HepG2 (cell line): ENCODE measurements around the gene QKI. TPM values are rescaled to one million over a fixed set of nuclear protein-coding genes. Genes with fewer than 3 reads are reported as not detected.

Source experiments
- ATAC-seq: fragments of 200-7000 bp; cut with Tn5 transposase; 3 replicates; pipeline ENCODE4 v1.9.1; 2020; ENCODE audit warnings: mild to moderate bottlenecking, moderate library complexity
- BruUV-seq: library from RNA; stranded (reverse); fragments of 400-500 nt; replicated peaks from 2 replicates; lab custom pipeline; 2021; lab: Mats Ljungman, UMichigan
- CTCF ChIA-PET: fragments of 300-600 bp; formaldehyde crosslinking; extraction: SDS; loops from one replicate; lab custom pipeline; 2021; ENCODE audit warnings: low total read pairs, inconsistent platforms, low intra/inter-chr PET ratio; lab: Yijun Ruan, JAX
- POLR2A ChIA-PET: fragments of 350-600 bp; sonication (Branson Sonifier 250); formaldehyde crosslinking; loops from one replicate; lab custom pipeline; 2020; ENCODE audit warnings: antibody characterized with exemption, inconsistent platforms; lab: Yijun Ruan, JAX
- DNase-seq: peaks from one replicate; pipeline ENCODE4 v3.0.0-alpha.2; 2015; ENCODE audit warnings: low spot score
- FAIRE-seq: peaks from 3 replicates; lab custom pipeline; 2011; peaks lifted over from hg19 to GRCh38; lab: Jason Lieb, UNC
- H2AFZ ChIP-seq: one replicate; pipeline ENCODE4 v1.6.1; 2011; ENCODE audit warnings: low read length, inconsistent platforms
- H3K27ac ChIP-seq: fragments of 300-600 bp; 3 replicates; pipeline ENCODE4 v1.8.0; 2011; ENCODE audit warnings: mixed run types, mild to moderate bottlenecking, mixed read lengths, low read length, inconsistent platforms; ENCODE audit not compliant: insufficient read depth; ENCODE audit errors: extremely low read length
- H3K27me3 ChIP-seq, 2 experiments: fragments of 200-600 bp in 1 of 2; 2 replicates in 1 of 2; 3 replicates in 1 of 2; pipeline versions ENCODE4 v1.6.0 to v1.8.0; 2011; ENCODE audit warnings: low read length in 2 of 2, mild to moderate bottlenecking in 2 of 2, moderate library complexity in 2 of 2, inconsistent platforms in 1 of 2; ENCODE audit not compliant: insufficient read depth in 2 of 2, control insufficient read depth in 1 of 2
- H3K36me3 ChIP-seq, 2 experiments: fragments of 200-600 bp in 1 of 2; replicated peaks in 1 of 2; 2 replicates in 1 of 2; 3 replicates in 1 of 2; pipeline versions ENCODE4 v1.5.1 to v1.8.0; 2011; ENCODE audit warnings: low read length in 2 of 2, inconsistent platforms in 1 of 2; ENCODE audit not compliant: insufficient read depth in 2 of 2, control insufficient read depth in 1 of 2
- H3K4me1 ChIP-seq: 2 replicates; pipeline ENCODE4 v1.5.1; 2012; ENCODE audit warnings: low read length, inconsistent platforms; ENCODE audit not compliant: insufficient read depth
- H3K4me2 ChIP-seq: 2 replicates; pipeline ENCODE4 v1.6.0; 2011; ENCODE audit warnings: low read depth, low read length, inconsistent platforms
- H3K4me3 ChIP-seq, 3 experiments: fragments of 200-600 bp in 1 of 3; sonication (generic), shearing (Covaris generic) in 1 of 3; replicated peaks in 1 of 3; 2 replicates each; pipeline ENCODE4 v1.5.1; 2011 to 2016; ENCODE audit warnings: low read length in 3 of 3, inconsistent platforms in 2 of 3, low read depth in 2 of 3, mild to moderate bottlenecking in 2 of 3, control low read depth in 1 of 3, mixed read lengths in 1 of 3; ENCODE audit not compliant: insufficient read depth in 1 of 3
- H3K79me2 ChIP-seq: one replicate; pipeline ENCODE4 v1.6.1; 2011; ENCODE audit warnings: low read length, inconsistent platforms; ENCODE audit not compliant: insufficient read depth
- H3K9ac ChIP-seq: 2 replicates; pipeline ENCODE4 v1.6.0; 2011; ENCODE audit warnings: mild to moderate bottlenecking, low read depth, low read length, inconsistent platforms; ENCODE audit not compliant: insufficient read depth
- H3K9me3 ChIP-seq: 2 replicates; pipeline ENCODE4 v1.5.1; 2012; ENCODE audit warnings: mild to moderate bottlenecking, low read length
- H4K20me1 ChIP-seq: 2 replicates; pipeline ENCODE4 v1.6.0; 2011; ENCODE audit warnings: inconsistent platforms, mild to moderate bottlenecking, low read length, moderate library complexity; ENCODE audit not compliant: insufficient read depth
- AFF4 ChIP-seq: sonication (generic); formaldehyde crosslinking; IDR thresholded peaks from 2 replicates; pipeline ENCODE4 v1.4.0; 2020; ENCODE audit warnings: missing genetic modification reagents
- BCL3 ChIP-seq: sonication (generic); formaldehyde crosslinking; IDR thresholded peaks from 2 replicates; pipeline ENCODE4 v1.5.1; 2020; ENCODE audit warnings: mild to moderate bottlenecking, missing genetic modification reagents, moderate library complexity
- CCDC6 ChIP-seq: sonication (generic); formaldehyde crosslinking; IDR thresholded peaks from 2 replicates; pipeline ENCODE4 v1.8.1; 2022; ENCODE audit warnings: mild to moderate bottlenecking, missing genetic modification reagents, moderate library complexity
- CENPX ChIP-seq: sonication (generic); formaldehyde crosslinking; IDR thresholded peaks from 2 replicates; pipeline ENCODE4 v1.9.0; 2021; ENCODE audit warnings: mild to moderate bottlenecking, missing genetic modification reagents, moderate library complexity
- MBD4 ChIP-seq: IDR thresholded peaks from 2 replicates; pipeline ENCODE4 v1.6.1; 2012; ENCODE audit warnings: low read length, inconsistent platforms, borderline replicate concordance
- MEIS2 ChIP-seq: sonication (generic); formaldehyde crosslinking; IDR thresholded peaks from 2 replicates; pipeline ENCODE4 v1.9.0; 2021; ENCODE audit warnings: mild to moderate bottlenecking, missing genetic modification reagents
- PTBP1 ChIP-seq: fragments of 200-400 bp; formaldehyde crosslinking; IDR thresholded peaks from 2 replicates; pipeline ENCODE4 v1.6.1; 2018; ENCODE audit warnings: low read length, low read depth; ENCODE audit not compliant: poor library complexity, severe bottlenecking
- RELA ChIP-seq: sonication (generic); formaldehyde crosslinking; IDR thresholded peaks from 2 replicates; pipeline ENCODE4 v1.4.0; 2020; ENCODE audit warnings: missing genetic modification reagents
- ZNF10 ChIP-seq: sonication (generic); formaldehyde crosslinking; IDR thresholded peaks from 2 replicates; pipeline ENCODE4 v1.4.0; 2020; ENCODE audit warnings: mild to moderate bottlenecking, low read depth, missing genetic modification reagents, borderline replicate concordance
- WGBS: methylation state at CpG from one replicate; pipeline ENCODE4 v1.1.6; 2017; ENCODE audit warnings: low lambda C conversion rate; 5-methylcytosine and 5-hydroxymethylcytosine counted together
- in situ Hi-C: cut with HindIII; loops from 2 replicates; pipeline ENCODE4 v1.10.0; 2017; ENCODE audit warnings: low pct_unique_long_range_greater_than_20kb; ENCODE audit not compliant: extremely low pct_ligation_motif_present
- intact Hi-C: fragments of 100-400 bp; cut with micrococcal nuclease; formaldehyde crosslinking; loops from one replicate; pipeline ENCODE4 v1.10.0; 2022; ENCODE audit not compliant: unreplicated experiment
- polyA plus RNA-seq, 8 experiments: library from polyadenylated mRNA; depleted of rRNA in 3 of 8; stranded (reverse) in 7 of 8; unstranded in 1 of 8; fragments of >200 nt; fragmentation: Illumina TruSeq in 4 of 8; extraction: Trizol in 4 of 8; gene quantifications; 2 replicates each; pipeline versions ENCODE4 v1.2.1 to v1.2.3, GENCODE V29; 2011 to 2016; ENCODE audit warnings: low read depth in 4 of 8, missing spikeins in 1 of 8, mixed read lengths in 1 of 8; ENCODE audit not compliant: insufficient read depth in 1 of 8
- total RNA-seq, 5 experiments: library from RNA; depleted of rRNA; stranded (reverse); fragments of >200 nt; fragmentation: Illumina TruSeq; extraction: Trizol; gene quantifications; 2 replicates each; pipeline ENCODE4 v1.2.3, GENCODE V29; 2016; ENCODE audit warnings: low read depth in 1 of 5
- TF ChIP-seq, protein P1 (sequence below): sonication (generic); formaldehyde crosslinking; IDR thresholded peaks from 2 replicates; pipeline ENCODE4 v1.8.1; 2022; ENCODE audit warnings: low read depth, mild to moderate bottlenecking, missing genetic modification reagents

The QKI gene
- total and polyA plus RNA-seq, 2 of the 13 experiments (the other 11 are each of a cell fraction or from before 2014, with no cell fraction given), result 136 to 137 TPM

- TF ChIP-seq BCL3 (CRISPR knock-in tag) (no peak), AFF4 (CRISPR knock-in tag) (no peak), MEIS2 (CRISPR knock-in tag) (no peak)
These were observed 13.9 kb downstream of the QKI start (continued) for GRCh38 chr6:163428373-163428772.

- Histone ChIP-seq H3K9me3 (no peaks in the 10 kb centered on the region), H4K20me1 (peaks cover 65% of the 10 kb centered on the region), H3K4me3 (no peak overlapping the region), H2AFZ (no peak overlapping the region), H3K4me1 (peaks cover 17% of the 10 kb centered on the region; the same call in 1 of the 2 replicates), H3K27me3 (no peaks in the 10 kb centered on the region), H3K79me2 (peaks cover 98% of the 10 kb centered on the region), H3K9ac (no peak overlapping the region), H3K4me2 (no peak overlapping the region), H3K36me3 (no peaks in the 10 kb centered on the region), H3K27ac (no peak overlapping the region)
- no peak for DNase-seq
- 95% methylated on average over 2 of the region's 2 CpGs for WGBS
- no TSS peak for BruUV-seq
- ChIA-PET POLR2A (no interaction called here), CTCF (no interaction called here)
- TF ChIP-seq, protein P1, sequence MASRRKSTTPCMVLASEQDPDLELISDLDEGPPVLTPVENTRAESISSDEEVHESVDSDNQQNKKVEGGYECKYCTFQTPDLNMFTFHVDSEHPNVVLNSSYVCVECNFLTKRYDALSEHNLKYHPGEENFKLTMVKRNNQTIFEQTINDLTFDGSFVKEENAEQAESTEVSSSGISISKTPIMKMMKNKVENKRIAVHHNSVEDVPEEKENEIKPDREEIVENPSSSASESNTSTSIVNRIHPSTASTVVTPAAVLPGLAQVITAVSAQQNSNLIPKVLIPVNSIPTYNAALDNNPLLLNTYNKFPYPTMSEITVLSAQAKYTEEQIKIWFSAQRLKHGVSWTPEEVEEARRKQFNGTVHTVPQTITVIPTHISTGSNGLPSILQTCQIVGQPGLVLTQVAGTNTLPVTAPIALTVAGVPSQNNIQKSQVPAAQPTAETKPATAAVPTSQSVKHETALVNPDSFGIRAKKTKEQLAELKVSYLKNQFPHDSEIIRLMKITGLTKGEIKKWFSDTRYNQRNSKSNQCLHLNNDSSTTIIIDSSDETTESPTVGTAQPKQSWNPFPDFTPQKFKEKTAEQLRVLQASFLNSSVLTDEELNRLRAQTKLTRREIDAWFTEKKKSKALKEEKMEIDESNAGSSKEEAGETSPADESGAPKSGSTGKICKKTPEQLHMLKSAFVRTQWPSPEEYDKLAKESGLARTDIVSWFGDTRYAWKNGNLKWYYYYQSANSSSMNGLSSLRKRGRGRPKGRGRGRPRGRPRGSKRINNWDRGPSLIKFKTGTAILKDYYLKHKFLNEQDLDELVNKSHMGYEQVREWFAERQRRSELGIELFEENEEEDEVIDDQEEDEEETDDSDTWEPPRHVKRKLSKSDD, result no peak
- TF ChIP-seq CENPX (no peak), PTBP1 (no peak), MBD4 (no peak), RELA (CRISPR knock-in tag) (no peak), ZNF10 (CRISPR knock-in tag) (no peak), CCDC6 (CRISPR knock-in tag) (no peak)
- no peak for FAIRE-seq
- in situ Hi-C loops (loop anchor here (10.0 kb wide), 3 partner anchors 115 to 525 kb away; no protein-coding TSS in a partner anchor), intact Hi-C loops (loop anchor here (1.0 to 5.0 kb wide), 2 partner anchors 8 to 1497 kb away; no protein-coding TSS in a partner anchor)
- no peak for ATAC-seq
These were observed 15.4 kb downstream of the QKI start for GRCh38 chr6:163429858-163430448.
